Activated CD8-positive, alpha-beta memory T cell treated with anti-CD3 and anti-CD28 coated beads for 48 hours (primary cell): ENCODE measurements around the gene DEPDC1B.
"Not testable (repeated sequence)": the region's sequence is repeated elsewhere in the genome, so short reads cannot be mapped to it uniquely, and the experiment has no call there.

Experiments used
- DNase-seq, 3 experiments: peaks; one replicate each; pipeline ENCODE4 v3.0.0-alpha.2; 2020; ENCODE audit warnings: low read depth in 2 of 3, low spot score in 2 of 3

DEPDC1B gene

DNA sequence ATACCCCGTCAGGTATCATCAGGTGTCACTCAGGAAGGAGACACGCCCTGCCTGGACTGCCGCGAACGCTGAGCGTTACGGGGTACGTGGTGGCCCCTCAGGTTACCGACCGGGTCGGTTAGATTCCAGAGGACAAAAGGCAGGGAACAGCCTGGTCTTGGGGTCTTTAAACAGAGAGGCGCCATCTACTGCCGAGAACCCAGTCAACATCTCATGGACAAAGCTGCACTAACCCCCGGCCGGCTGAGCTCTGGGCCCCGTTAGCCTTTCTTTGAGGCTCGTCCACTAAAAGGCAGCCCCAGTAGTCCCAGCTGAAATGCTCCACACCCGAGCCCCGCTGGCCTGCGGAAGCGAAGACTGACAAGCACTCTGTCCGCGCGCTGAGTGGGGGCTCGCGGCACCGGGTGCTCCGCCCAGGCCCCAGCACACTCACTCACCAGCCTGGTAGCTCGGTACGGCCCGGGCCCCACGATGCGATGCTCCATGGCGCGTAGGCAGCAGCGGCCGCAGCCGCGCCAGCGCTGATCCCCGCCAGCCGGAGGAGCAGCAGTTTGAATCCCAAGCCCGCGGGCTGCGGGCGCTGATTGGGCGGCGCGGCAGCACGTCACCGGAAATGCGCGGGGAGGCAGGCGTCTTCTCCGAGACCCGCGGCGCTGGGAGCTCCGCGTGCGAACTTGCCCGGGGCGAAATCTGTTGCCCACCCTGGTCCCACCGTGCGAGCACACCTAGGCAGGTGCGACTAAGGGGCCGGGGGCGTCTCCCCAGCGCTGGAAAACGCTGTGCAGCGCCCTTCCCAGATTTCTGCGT is at the start of gene DEPDC1B:
Gene DEPDC1B (minus strand): TSS at position 558 of the 807 bp plus-strand sequence. CDS start 73 bp downstream, at position 485.
- peak; percentile 57 to 73 (median 72) for DNase-seq

DNA sequence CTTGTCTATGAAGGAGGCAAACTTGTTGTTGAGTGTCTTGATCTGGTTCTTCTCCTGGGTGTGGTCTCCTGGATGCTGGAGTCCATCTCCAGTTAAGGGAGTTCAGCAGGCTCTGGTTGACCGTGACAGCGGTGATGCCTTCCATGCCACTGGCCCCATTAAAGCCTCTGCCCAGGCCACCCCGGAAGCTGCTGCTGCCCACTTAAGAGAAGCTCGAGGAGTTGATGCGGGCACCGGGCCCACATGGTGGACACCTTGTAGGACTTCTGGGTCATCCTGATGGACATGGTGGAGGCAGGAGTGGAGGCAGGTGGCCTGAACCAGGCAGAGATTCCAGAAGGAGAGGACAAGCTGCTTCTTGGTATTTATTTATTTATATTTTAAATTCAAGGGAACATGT is 44.7 kb upstream of the DEPDC1B start:
- no peak for DNase-seq

DNA sequence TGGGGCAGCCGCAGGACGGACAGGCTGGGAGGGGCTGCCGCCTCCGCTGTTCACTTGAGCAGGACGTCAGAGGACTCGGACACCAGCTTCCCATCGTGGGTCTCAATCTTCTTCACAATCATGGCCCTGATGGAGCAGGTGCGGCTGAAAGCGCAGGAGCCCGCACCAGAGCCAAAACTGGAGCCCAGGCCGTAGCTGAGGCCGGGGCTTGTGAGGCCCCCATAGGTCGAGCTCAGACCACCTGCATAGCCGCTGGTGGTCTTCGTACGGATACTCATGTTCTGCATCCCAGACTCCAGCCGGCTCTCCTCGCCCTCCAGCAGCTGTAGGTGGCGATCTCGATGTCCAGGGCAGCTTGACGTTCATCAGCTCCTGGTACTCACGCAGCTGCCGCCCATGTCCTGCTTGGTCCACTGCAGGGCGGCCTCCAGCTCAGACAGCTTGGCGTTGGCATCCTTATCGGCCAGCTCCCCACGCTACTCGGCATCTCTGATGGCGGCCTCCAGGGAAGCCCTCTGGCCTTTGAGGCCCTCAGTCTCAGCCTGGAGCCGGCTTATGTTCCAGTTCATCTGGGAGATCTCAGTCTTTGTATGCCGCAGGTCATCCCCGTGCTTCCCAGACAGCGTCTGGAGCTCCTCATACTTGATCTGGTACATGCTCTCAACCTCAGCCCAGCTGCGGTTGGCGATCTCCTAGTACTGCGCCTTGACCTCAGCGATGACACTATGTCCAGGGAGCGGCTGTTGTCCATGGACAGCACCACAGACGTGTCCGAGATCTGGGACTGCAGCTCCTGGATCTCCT is 43.7 kb upstream of the DEPDC1B start:
- DNase-seq = no peak

- no peak for DNase-seq
Observed at GRCh38 chr5:60740322-60740721, 40.4 kb upstream of the DEPDC1B start.

- DNase-seq = no peak
Observed at GRCh38 chr5:60738933-60739332, 39.0 kb upstream of the DEPDC1B start.

DNA sequence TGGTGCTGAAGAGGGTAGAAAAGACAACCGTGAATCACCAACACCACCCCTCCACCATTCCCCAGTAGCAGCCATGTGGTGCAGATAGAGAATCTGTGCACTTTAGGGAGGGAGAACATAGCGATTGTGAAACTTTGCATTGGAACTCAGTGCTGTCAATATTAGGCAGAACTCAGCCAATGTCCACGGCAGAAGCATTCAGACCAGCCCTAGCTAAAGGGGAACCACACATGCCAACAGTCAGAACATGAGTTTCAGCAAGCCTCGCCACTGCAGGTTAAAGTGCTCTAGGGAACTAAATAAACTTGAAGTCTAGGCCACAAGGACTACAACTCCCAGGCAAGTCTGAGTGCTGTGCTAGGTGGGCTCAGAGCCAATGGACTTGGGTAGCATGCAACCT is 38.5 kb upstream of the DEPDC1B start:
- DNase-seq = no peak

- DNase-seq = not testable (repeated sequence)
Observed at GRCh38 chr5:60730858-60731257, 30.9 kb upstream of the DEPDC1B start.

DNA sequence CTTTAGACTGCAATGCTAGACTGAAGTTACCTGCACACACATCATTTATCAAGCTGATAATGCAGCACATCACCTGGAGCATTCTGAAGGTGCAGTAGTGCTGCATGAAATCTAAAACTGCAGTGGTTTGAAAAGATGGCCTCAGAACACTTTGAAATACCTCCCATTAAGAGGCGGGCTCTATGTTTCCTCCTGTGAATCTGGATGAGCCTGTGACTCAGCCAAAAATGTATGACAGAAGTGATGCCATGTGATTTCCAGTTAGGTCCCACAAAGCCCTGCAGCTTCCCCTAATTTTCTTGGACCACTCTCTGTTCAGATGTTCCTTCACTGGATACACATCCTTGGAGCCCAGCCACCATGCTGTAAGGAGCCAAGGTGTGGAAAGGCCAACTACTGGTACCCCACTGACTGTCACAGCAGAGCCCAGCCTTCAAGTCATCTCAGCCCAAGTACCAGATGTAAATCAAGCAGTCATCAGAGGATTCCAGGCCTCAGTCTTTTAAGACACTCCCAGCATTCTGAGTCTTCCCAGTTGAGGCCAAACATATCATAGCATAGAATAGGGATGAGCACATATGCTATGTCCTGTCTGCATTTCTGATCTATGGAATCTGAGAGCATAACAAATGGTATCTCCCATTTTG is 27.2 kb upstream of the DEPDC1B start:
- DNase-seq = no peak

DNA sequence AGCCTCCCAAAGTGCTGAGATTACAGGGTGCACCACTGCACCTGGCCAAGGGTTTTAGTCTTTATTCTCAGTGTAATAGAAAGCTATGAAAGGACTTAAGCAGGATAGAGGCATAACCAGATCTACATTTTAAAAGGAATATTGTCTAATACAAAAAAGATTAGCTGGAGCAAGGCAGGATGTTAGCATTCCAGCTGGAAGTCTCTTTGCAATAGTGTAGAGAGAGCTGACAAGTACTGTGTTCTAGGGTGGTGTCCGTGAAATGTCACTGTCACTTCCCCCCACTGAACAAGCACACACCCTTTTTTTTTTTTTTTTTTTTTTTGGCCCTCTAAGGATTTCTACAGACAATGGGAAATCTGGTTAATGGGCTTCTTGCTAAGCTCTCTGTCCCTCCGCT is 24.2 kb upstream of the DEPDC1B start:
- DNase-seq = no peak

DNA sequence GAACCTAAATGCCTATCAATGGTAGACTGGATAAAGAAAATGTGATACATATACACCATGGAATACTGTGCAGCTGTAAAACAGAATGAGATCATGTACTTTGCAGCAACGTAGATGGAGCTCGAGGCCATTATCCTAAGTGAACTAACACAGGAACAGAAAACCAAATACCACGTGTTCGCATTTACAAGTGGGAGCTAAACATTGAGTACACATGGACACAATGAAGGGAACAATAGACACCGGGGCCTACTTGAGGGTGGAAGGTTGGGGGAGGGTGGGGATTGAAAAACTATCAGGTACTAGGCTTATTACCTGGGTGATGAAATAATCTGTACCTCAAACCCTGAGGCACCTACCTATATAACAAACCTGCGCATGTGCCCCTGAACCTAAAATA is 22.4 kb upstream of the DEPDC1B start:
- DNase-seq = no peak

DNA sequence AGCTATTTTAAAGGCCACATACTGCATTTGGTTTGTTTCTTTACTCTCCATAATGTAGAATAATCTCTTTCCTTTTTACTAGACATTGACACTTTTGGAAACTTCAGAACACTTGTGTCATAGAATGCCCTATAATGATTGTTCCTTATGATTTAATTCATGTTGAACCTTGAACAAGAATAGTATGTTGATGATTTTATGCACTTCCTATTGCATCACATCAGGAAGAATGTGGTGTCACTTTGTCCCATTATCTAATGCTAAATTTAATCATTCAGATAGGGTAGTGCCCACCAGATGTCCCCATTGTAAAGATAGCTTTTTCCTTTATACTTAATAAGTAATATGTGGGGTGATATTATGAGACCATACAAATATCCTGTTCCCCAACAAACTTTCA is 19.4 kb upstream of the DEPDC1B start:
- DNase-seq = no peak

- no peak for DNase-seq
Observed at GRCh38 chr5:60718166-60718892, 18.4 kb upstream of the DEPDC1B start.

DNA sequence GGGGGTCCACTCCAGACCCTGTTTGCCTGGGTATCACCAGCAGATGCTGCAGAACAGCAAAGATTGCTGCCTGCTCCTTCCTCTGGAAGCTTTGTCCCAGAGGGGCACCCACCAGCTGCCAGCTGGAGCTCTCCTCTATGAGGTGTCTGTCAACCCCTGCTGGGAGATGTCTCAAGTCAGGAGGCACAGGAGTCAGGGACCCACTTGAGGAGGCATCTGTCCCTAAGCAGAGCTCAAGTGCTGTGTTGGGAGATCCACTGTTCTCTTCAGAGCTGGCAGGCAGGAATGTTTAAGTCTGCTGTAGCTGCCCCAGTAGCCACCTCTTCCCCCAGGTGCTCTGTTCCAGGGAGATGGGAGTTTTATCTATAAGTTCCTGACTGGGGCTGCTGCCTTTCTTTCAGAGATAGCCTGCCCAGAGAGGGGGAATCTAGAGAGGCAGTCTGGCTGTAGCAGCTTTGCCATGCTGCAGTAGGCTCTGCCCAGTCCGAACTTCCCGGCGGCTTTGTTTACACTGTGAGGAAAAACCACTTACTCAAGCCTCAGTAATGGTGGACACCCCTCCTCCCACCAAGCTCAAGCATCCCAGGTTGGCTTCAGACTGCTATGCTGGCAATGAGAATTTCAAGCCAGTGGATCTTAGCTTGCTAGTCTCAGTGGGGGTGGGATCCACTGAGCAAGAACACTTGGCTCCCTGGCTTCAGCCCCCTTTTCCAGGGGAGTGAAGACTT is 15.4 kb upstream of the DEPDC1B start:
- not testable (repeated sequence) for DNase-seq

DNA sequence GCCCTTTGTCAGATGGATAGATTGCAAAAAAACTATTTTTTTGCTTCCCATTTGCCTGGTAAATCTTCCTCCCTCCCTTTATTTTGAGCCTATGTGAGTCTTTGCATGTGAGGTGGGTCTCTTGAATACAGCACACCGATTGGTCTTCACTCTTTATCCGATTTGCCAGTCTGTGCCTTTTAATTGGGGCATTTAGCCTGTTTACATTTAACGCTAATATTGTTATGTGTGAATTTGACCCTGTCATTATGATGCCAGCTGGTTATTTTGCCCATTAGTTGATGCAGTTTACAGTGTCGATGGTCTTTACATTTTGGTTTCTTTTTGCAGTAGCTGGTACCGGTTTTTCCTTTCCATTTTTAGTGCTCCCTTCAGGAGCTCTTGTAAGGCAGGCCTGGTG is 13.0 kb upstream of the DEPDC1B start:
- no peak for DNase-seq

DNA sequence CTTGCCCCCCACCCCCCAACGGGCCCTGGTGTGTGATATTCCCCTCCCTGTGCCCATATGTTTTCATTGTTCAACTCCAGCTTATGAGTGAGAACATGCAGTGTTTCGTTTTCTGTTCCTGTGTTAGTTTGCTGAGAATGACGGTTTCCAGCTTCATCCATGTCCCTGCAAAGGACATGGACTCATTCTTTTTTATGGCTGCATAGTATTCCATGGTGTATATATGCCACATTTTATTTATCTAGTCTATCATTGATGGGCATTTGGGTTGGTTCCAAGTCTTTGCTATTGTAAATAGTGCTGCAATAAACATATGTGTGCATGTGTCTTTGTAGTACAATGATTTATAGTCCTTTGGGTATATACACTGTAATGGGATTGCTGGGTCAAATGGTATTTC is 11.9 kb upstream of the DEPDC1B start:
- not testable (repeated sequence) for DNase-seq

DNA sequence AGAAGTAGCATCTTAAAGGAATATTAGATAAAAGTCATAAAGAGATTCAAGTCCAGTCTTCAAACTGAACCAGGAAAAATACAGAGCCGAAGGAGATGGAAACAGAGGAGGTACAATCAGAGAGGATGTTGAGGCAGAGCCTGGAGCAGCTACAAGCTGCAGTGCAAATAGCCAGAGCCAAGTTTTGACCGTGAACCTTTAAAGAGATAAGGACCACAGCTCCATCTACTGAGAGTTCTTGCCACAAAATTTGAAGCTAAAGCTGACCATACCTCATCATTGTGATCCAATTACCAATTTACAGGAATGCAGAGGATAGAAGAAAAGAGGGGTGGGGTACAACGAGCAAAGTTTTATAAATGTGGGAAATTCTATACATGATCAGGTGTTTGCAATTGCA is 10.4 kb upstream of the DEPDC1B start:
- DNase-seq = no peak

DNA sequence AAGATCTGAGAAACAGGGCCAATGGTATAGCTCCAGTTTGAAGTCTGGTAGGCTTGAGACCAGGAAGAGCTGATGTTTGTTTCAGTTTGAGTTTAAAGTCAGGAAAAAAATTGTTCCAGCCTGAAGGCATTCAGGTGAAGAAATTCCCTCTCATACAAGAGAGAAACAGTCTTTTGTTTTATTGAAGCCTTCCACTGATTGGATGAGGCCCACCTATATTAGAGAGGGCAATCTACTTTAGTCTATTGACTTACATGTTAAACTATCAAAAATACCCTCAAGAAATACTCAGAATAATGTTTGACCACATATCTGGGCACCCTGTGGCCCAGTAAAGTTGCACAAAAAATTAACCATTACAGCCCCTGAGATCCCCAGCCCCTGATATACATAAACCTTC is 5.2 kb upstream of the DEPDC1B start:
- DNase-seq = no peak

- no peak for DNase-seq
Observed at GRCh38 chr5:60703944-60704343, 4.0 kb upstream of the DEPDC1B start.

DNA sequence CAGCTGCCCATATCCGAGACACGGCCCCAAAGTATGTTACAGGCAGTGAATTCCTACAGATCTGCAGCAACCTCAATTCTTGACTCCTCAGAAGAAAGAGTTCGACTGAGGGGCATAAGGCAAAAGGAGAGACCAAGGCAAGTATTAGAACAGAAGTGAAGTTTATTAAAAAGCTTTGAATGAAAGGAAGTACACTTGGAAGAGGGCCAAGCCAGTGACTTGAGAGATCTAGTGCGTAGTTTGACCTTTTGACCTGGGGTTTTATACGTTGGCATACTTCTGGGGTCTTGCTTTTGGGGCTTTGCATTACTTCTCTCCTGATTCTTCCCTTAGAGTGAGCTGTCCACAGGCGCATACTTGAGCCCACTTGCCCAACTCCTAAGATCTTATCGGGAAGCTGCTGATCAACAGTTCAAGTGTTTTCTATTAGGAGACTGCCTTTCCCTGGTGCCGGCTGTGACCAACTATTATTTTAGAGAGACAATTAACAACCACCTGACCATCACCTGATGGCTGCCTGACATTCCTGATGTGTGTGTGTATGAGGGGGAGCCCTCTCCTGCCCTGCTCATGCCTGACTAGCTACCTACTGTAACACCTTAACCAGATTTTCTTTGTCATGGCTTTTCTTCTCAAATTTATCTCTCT is 1.5 kb upstream of the DEPDC1B start:
- DNase-seq = no peak

DNA sequence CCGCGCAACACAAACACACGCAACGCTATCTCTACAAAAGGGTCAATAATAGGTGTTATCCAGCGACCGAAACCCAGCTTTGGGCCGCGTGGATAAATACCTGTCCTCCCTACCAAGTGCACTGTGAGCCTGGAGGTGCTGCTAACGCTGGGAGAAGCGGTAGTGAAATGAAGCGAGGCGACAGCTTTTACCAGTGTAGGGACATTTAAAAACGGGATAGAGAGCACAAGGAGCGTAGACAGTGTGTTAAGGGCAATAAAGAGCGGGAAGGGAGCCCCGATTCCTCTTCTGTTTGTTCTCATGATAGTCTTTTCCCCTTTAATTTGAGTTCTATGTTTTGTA is 421 bp upstream of the DEPDC1B start:
- DNase-seq = peak in 2 of 3 experiments; percentile 3 to 10
